GM19328 (cell line): ENCODE results near the gene AHR.
"Not testable (repeated sequence)": the region's sequence is repeated elsewhere in the genome, so short reads cannot be mapped to it uniquely, and the experiment has no call there.

Experiments used
- ATAC-seq: cut with Tn5 transposase; IDR thresholded peaks from one replicate; pipeline ENCODE4 v1.9.1; 2021; ENCODE audit warnings: mild to moderate bottlenecking, moderate library complexity; ENCODE audit not compliant: unreplicated experiment

Gene AHR

GRCh38 chr7:17336168-17336567, 37.7 kb downstream of the AHR start:
- ATAC-seq, result no peak

GRCh38 chr7:17339139-17339538, 40.7 kb downstream of the AHR start:
- ATAC-seq, result no peak

GRCh38 chr7:17339952-17340351, 41.5 kb downstream of the AHR start:
- ATAC-seq, result no peak

GRCh38 chr7:17340655-17341054, 42.2 kb downstream of the AHR start:
- ATAC-seq, result no peak

- no peak for ATAC-seq
Observed at GRCh38 chr7:17342756-17343155, 44.3 kb downstream of the AHR start.

- no peak for ATAC-seq
Observed at GRCh38 chr7:17347401-17347800, 48.9 kb downstream of the AHR start.

- not testable (repeated sequence) for ATAC-seq
Observed at GRCh38 chr7:17348932-17349331, 50.5 kb downstream of the AHR start.

- ATAC-seq, result not testable (repeated sequence)
Observed at GRCh38 chr7:17350321-17350720, 51.9 kb downstream of the AHR start.

GRCh38 chr7:17353650-17354419, 55.4 kb downstream of the AHR start:
- ATAC-seq, result not testable (repeated sequence)

- ATAC-seq, result no peak
Observed at GRCh38 chr7:17354473-17354872, 56.0 kb downstream of the AHR start.

- no peak for ATAC-seq
Observed at GRCh38 chr7:17355050-17355449, 56.6 kb downstream of the AHR start.

GRCh38 chr7:17357952-17358351, 59.5 kb downstream of the AHR start:
- no peak for ATAC-seq

- ATAC-seq, result no peak
Observed at GRCh38 chr7:17359610-17360009, 61.2 kb downstream of the AHR start.

- ATAC-seq, result no peak
Observed at GRCh38 chr7:17362439-17363105, 64.1 kb downstream of the AHR start.

GRCh38 chr7:17364671-17365070, 66.2 kb downstream of the AHR start:
- no peak for ATAC-seq

GRCh38 chr7:17365775-17366174, 67.3 kb downstream of the AHR start:
- ATAC-seq, result no peak

GRCh38 chr7:17367502-17367901, 69.0 kb downstream of the AHR start:
- ATAC-seq, result no peak

- ATAC-seq, result no peak
Observed at GRCh38 chr7:17368856-17369524, 70.5 kb downstream of the AHR start.

- no peak for ATAC-seq
Observed at GRCh38 chr7:17369691-17370426, 71.4 kb downstream of the AHR start.

- ATAC-seq, result no peak
Observed at GRCh38 chr7:17370901-17371585, 72.6 kb downstream of the AHR start.
